IPS DF 6.9 (cell line): Measurements from ENCODE around the gene SMG6.
A peak's percentile ranks its signal among the peaks of the same experiment; 100 is the strongest.
"Not testable (repeated sequence)": the region's sequence is repeated elsewhere in the genome, so short reads cannot be mapped to it uniquely, and the experiment has no call there.

Experiments used
- DNase-seq: peaks from one replicate; pipeline ENCODE4 v3.0.0-alpha.2; 2013; ENCODE audit warnings: low read depth, low spot score
- H3K27ac ChIP-seq: one replicate; pipeline ENCODE4 v1.5.1; 2013; ENCODE audit warnings: low read length, control low read depth
- H3K27me3 ChIP-seq: 2 replicates; pipeline ENCODE4 v1.6.1; 2013; ENCODE audit warnings: mild to moderate bottlenecking, low read length; ENCODE audit not compliant: control insufficient read depth, insufficient read depth
- H3K36me3 ChIP-seq: 2 replicates; pipeline ENCODE4 v1.6.1; 2013; ENCODE audit warnings: low read length; ENCODE audit not compliant: control insufficient read depth, insufficient read depth
- H3K4me1 ChIP-seq: 2 replicates; pipeline ENCODE4 v1.6.1; 2013; ENCODE audit warnings: low read length; ENCODE audit not compliant: control insufficient read depth, insufficient read depth
- H3K4me3 ChIP-seq: 2 replicates; pipeline ENCODE4 v1.5.1; 2013; ENCODE audit warnings: mild to moderate bottlenecking, low read length
- H3K9me3 ChIP-seq: 2 replicates; pipeline ENCODE4 v1.6.1; 2013; ENCODE audit warnings: low read length, inconsistent platforms; ENCODE audit not compliant: control insufficient read depth, insufficient read depth
- WGBS: extraction: QIAGEN DNeasy Blood & Tissue Kit; methylation state at CpG from one replicate; pipeline ENCODE4 v1.1.7; 2013; ENCODE audit warnings: mixed read lengths, missing lambda C conversion rate; ENCODE audit not compliant: insufficient read length, insufficient coverage; 5-methylcytosine and 5-hydroxymethylcytosine counted together

The SMG6 gene

GRCh38 chr17:2171702-2172076 is 131.9 kb downstream of the SMG6 start:
- H3K9me3 ChIP-seq = no peaks in the 10 kb centered on the region
- DNase-seq = no peak
- H3K27me3 ChIP-seq = no peaks in the 10 kb centered on the region
- no peak overlapping the region for H3K4me3 ChIP-seq
- no peak overlapping the region for H3K27ac ChIP-seq
- H3K4me1 ChIP-seq = no peaks in the 10 kb centered on the region
- H3K36me3 ChIP-seq = no peaks in the 10 kb centered on the region
- WGBS = no CpG with 5 or more reads among the region's 6 CpGs

- no CpG with 5 or more reads among the region's 9 CpGs for WGBS
- Histone ChIP-seq H3K36me3 (no peaks in the 10 kb centered on the region), H3K4me3 (no peak overlapping the region), H3K4me1 (no peaks in the 10 kb centered on the region), H3K27me3 (no peaks in the 10 kb centered on the region), H3K27ac (no peak overlapping the region), H3K9me3 (no peaks in the 10 kb centered on the region)
- peak; percentile 20 for DNase-seq
These were observed 133.6 kb downstream of the SMG6 start for GRCh38 chr17:2170023-2170422.

GRCh38 chr17:2165723-2166122 is 137.9 kb downstream of the SMG6 start:
- not testable (repeated sequence) for H3K27ac ChIP-seq, H3K4me1 ChIP-seq, DNase-seq, H3K36me3 ChIP-seq, H3K27me3 ChIP-seq, H3K9me3 ChIP-seq, H3K4me3 ChIP-seq
- no CpG with 5 or more reads among the region's 12 CpGs for WGBS

GRCh38 chr17:2158396-2158780 is 145.2 kb downstream of the SMG6 start:
- Histone ChIP-seq H3K27me3 (no peaks in the 10 kb centered on the region), H3K4me3 (no peak overlapping the region), H3K9me3 (no peaks in the 10 kb centered on the region), H3K4me1 (no peaks in the 10 kb centered on the region), H3K27ac (no peak overlapping the region), H3K36me3 (no peaks in the 10 kb centered on the region)
- no CpG with 5 or more reads among the region's 7 CpGs for WGBS
- no peak for DNase-seq

GRCh38 chr17:2157675-2158395 is 145.8 kb downstream of the SMG6 start:
- no peak overlapping the region for H3K27ac ChIP-seq
- no peaks in the 10 kb centered on the region for H3K27me3 ChIP-seq
- WGBS = no CpG with 5 or more reads among the region's 3 CpGs
- no peaks in the 10 kb centered on the region for H3K4me1 ChIP-seq
- H3K4me3 ChIP-seq = no peak overlapping the region
- no peak for DNase-seq
- no peaks in the 10 kb centered on the region for H3K36me3 ChIP-seq
- H3K9me3 ChIP-seq = no peaks in the 10 kb centered on the region

GRCh38 chr17:2157081-2157480 is 146.5 kb downstream of the SMG6 start:
- H3K27ac ChIP-seq = no peak overlapping the region
- no peak overlapping the region for H3K4me3 ChIP-seq
- WGBS = no CpG with 5 or more reads among the region's 4 CpGs
- no peaks in the 10 kb centered on the region for H3K36me3 ChIP-seq
- no peaks in the 10 kb centered on the region for H3K27me3 ChIP-seq
- no peak for DNase-seq
- H3K9me3 ChIP-seq = no peaks in the 10 kb centered on the region
- no peaks in the 10 kb centered on the region for H3K4me1 ChIP-seq

- no CpG with 5 or more reads among the region's 8 CpGs for WGBS
- no peaks in the 10 kb centered on the region for H3K36me3 ChIP-seq
- no peaks in the 10 kb centered on the region for H3K9me3 ChIP-seq
- H3K27ac ChIP-seq = no peak overlapping the region
- H3K27me3 ChIP-seq = no peaks in the 10 kb centered on the region
- H3K4me1 ChIP-seq = no peaks in the 10 kb centered on the region
- no peak overlapping the region for H3K4me3 ChIP-seq
- DNase-seq = no peak
These were observed 146.9 kb downstream of the SMG6 start for GRCh38 chr17:2156666-2157065.

- DNase-seq = no peak
- no peaks in the 10 kb centered on the region for H3K36me3 ChIP-seq
- no peaks in the 10 kb centered on the region for H3K4me1 ChIP-seq
- H3K4me3 ChIP-seq = no peak overlapping the region
- no peaks in the 10 kb centered on the region for H3K9me3 ChIP-seq
- H3K27ac ChIP-seq = no peak overlapping the region
- no peaks in the 10 kb centered on the region for H3K27me3 ChIP-seq
- WGBS = no CpG with 5 or more reads among the region's 4 CpGs
These were observed 148.0 kb downstream of the SMG6 start for GRCh38 chr17:2155573-2155972.

- H3K36me3 ChIP-seq = no peaks in the 10 kb centered on the region
- no CpG with 5 or more reads among the region's 6 CpGs for WGBS
These were observed 152.1 kb downstream of the SMG6 start for GRCh38 chr17:2151358-2152033.

GRCh38 chr17:2150806-2151205 is 152.8 kb downstream of the SMG6 start:
- Histone ChIP-seq H3K36me3 (no peaks in the 10 kb centered on the region), H3K9me3 (no peaks in the 10 kb centered on the region), H3K27ac (no peak overlapping the region), H3K4me1 (no peaks in the 10 kb centered on the region), H3K4me3 (no peak overlapping the region), H3K27me3 (no peaks in the 10 kb centered on the region)
- no CpG with 5 or more reads among the region's 6 CpGs for WGBS
- no peak for DNase-seq

More at GRCh38 chr17:2151358-2152033, 152.1 kb downstream of the SMG6 start:
- Histone ChIP-seq H3K27ac (no peak overlapping the region), H3K27me3 (no peaks in the 10 kb centered on the region), H3K9me3 (no peaks in the 10 kb centered on the region), H3K4me3 (no peak overlapping the region), H3K4me1 (no peaks in the 10 kb centered on the region)
- DNase-seq = no peak

GRCh38 chr17:2149934-2150333 is 153.7 kb downstream of the SMG6 start:
- no peaks in the 10 kb centered on the region for H3K36me3 ChIP-seq
- no peaks in the 10 kb centered on the region for H3K4me1 ChIP-seq
- DNase-seq = no peak
- no peak overlapping the region for H3K4me3 ChIP-seq
- no peaks in the 10 kb centered on the region for H3K27me3 ChIP-seq
- H3K9me3 ChIP-seq = no peaks in the 10 kb centered on the region
- WGBS = no CpG with 5 or more reads among the region's 10 CpGs
- no peak overlapping the region for H3K27ac ChIP-seq
